Measurements from ENCODE around the gene C9orf152. TPM values are rescaled to one million over a fixed set of nuclear protein-coding genes. Genes with fewer than 3 reads are reported as not detected.

Gene C9orf152
- total RNA-seq, 1 donor from 2014 or later, result not detected

- peaks cover 3% of the 10 kb centered on the region for H3K36me3 Mint-ChIP-seq (ENCODE audit: unreplicated experiment)
- no peak overlapping the region for H3K27ac Mint-ChIP-seq (ENCODE audit: unreplicated experiment)
- TF ChIP-seq, protein P1, sequence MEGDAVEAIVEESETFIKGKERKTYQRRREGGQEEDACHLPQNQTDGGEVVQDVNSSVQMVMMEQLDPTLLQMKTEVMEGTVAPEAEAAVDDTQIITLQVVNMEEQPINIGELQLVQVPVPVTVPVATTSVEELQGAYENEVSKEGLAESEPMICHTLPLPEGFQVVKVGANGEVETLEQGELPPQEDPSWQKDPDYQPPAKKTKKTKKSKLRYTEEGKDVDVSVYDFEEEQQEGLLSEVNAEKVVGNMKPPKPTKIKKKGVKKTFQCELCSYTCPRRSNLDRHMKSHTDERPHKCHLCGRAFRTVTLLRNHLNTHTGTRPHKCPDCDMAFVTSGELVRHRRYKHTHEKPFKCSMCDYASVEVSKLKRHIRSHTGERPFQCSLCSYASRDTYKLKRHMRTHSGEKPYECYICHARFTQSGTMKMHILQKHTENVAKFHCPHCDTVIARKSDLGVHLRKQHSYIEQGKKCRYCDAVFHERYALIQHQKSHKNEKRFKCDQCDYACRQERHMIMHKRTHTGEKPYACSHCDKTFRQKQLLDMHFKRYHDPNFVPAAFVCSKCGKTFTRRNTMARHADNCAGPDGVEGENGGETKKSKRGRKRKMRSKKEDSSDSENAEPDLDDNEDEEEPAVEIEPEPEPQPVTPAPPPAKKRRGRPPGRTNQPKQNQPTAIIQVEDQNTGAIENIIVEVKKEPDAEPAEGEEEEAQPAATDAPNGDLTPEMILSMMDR (IDR thresholded peaks at IDR 0.05; ENCODE audit: partially characterized antibody, unreplicated experiment), result no peak
- H3K4me1 Mint-ChIP-seq (ENCODE audit: low read depth, unreplicated experiment), result no peaks in the 10 kb centered on the region
- H3K9me3 Mint-ChIP-seq (ENCODE audit: unreplicated experiment), result no peaks in the 10 kb centered on the region
- H3K4me3 Mint-ChIP-seq (ENCODE audit: unreplicated experiment), result no peak overlapping the region
- no peaks in the 10 kb centered on the region for H3K27me3 Mint-ChIP-seq (ENCODE audit: unreplicated experiment)
- DNase-seq, result no peak
Observed at GRCh38 chr9:110241260-110241857, 33.4 kb upstream of the C9orf152 start.

DNA sequence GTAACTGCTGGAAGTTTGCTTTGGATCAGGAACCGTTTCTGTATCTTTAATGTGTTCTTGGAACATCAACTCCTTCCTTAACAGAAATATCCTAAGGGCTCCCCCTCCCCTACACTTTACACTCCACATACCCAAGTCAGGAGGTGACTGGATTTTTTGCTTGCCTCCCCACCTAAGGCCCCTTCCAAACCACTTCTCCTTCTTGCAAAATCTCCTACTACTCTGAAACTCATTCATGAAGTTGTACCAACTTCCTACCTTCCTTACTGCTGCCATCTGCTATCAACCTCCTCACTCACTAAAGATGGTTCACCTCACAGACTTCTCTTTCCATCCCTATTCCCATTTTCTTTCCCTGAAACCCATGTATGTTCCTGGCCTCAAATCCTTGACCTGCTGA is 32.2 kb upstream of the C9orf152 start:
- peaks cover 4% of the 10 kb centered on the region for H3K36me3 Mint-ChIP-seq (ENCODE audit: unreplicated experiment)
- no peaks in the 10 kb centered on the region for H3K4me1 Mint-ChIP-seq (ENCODE audit: low read depth, unreplicated experiment)
- H3K27me3 Mint-ChIP-seq (ENCODE audit: unreplicated experiment), result no peaks in the 10 kb centered on the region

GRCh38 chr9:110228321-110228720 is 20.4 kb upstream of the C9orf152 start:
- TF ChIP-seq, protein P1 (IDR thresholded peaks at IDR 0.05; ENCODE audit: partially characterized antibody, unreplicated experiment), result no peak
- no peaks in the 10 kb centered on the region for H3K36me3 Mint-ChIP-seq (ENCODE audit: unreplicated experiment)
- H3K4me1 Mint-ChIP-seq (ENCODE audit: low read depth, unreplicated experiment), result no peaks in the 10 kb centered on the region
- H3K9me3 Mint-ChIP-seq (ENCODE audit: unreplicated experiment), result no peaks in the 10 kb centered on the region
- no peaks in the 10 kb centered on the region for H3K27me3 Mint-ChIP-seq (ENCODE audit: unreplicated experiment)
- H3K27ac Mint-ChIP-seq (ENCODE audit: unreplicated experiment), result no peak overlapping the region
- H3K4me3 Mint-ChIP-seq (ENCODE audit: unreplicated experiment), result no peak overlapping the region
- no peak for DNase-seq

More for the DNA sequence above, 32.2 kb upstream of the C9orf152 start:
- no peak for DNase-seq
- TF ChIP-seq, protein P1 (IDR thresholded peaks at IDR 0.05; ENCODE audit: partially characterized antibody, unreplicated experiment), result no peak
- no peaks in the 10 kb centered on the region for H3K9me3 Mint-ChIP-seq (ENCODE audit: unreplicated experiment)
- H3K27ac Mint-ChIP-seq (ENCODE audit: unreplicated experiment), result no peak overlapping the region
- no peak overlapping the region for H3K4me3 Mint-ChIP-seq (ENCODE audit: unreplicated experiment)

GRCh38 chr9:110224583-110224982 is 16.6 kb upstream of the C9orf152 start:
- no peak for DNase-seq
- no peak overlapping the region for H3K27ac Mint-ChIP-seq (ENCODE audit: unreplicated experiment)

GRCh38 chr9:110220809-110221208 is 12.8 kb upstream of the C9orf152 start:
- no peaks in the 10 kb centered on the region for H3K4me1 Mint-ChIP-seq (ENCODE audit: low read depth, unreplicated experiment)
- H3K27me3 Mint-ChIP-seq (ENCODE audit: unreplicated experiment), result no peaks in the 10 kb centered on the region
- no peak for DNase-seq
- no peak overlapping the region for H3K4me3 Mint-ChIP-seq (ENCODE audit: unreplicated experiment)
- H3K27ac Mint-ChIP-seq (ENCODE audit: unreplicated experiment), result no peak overlapping the region
- peaks cover 9% of the 10 kb centered on the region for H3K36me3 Mint-ChIP-seq (ENCODE audit: unreplicated experiment)
- no peaks in the 10 kb centered on the region for H3K9me3 Mint-ChIP-seq (ENCODE audit: unreplicated experiment)
- TF ChIP-seq, protein P1 (IDR thresholded peaks at IDR 0.05; ENCODE audit: partially characterized antibody, unreplicated experiment), result no peak

More at GRCh38 chr9:110224583-110224982, 16.6 kb upstream of the C9orf152 start:
- H3K4me1 Mint-ChIP-seq (ENCODE audit: low read depth, unreplicated experiment), result no peaks in the 10 kb centered on the region
- H3K36me3 Mint-ChIP-seq (ENCODE audit: unreplicated experiment), result peaks cover 9% of the 10 kb centered on the region
- H3K27me3 Mint-ChIP-seq (ENCODE audit: unreplicated experiment), result no peaks in the 10 kb centered on the region
- no peaks in the 10 kb centered on the region for H3K9me3 Mint-ChIP-seq (ENCODE audit: unreplicated experiment)
- H3K4me3 Mint-ChIP-seq (ENCODE audit: unreplicated experiment), result no peak overlapping the region
- TF ChIP-seq, protein P1 (IDR thresholded peaks at IDR 0.05; ENCODE audit: partially characterized antibody, unreplicated experiment), result no peak
